NCI-H146 (cell line): ENCODE data around the gene APBB2.

Source experiments
- DNase-seq: peaks from one replicate; lab custom pipeline; 2025; lab: John Stamatoyannopoulos, UW

APBB2 gene

GRCh38 chr4:41189076-41189475 is 25.3 kb downstream of the APBB2 start:
- no peak for DNase-seq

- no peak for DNase-seq
These were observed 28.4 kb downstream of the APBB2 start for GRCh38 chr4:41185614-41186592.

DNA sequence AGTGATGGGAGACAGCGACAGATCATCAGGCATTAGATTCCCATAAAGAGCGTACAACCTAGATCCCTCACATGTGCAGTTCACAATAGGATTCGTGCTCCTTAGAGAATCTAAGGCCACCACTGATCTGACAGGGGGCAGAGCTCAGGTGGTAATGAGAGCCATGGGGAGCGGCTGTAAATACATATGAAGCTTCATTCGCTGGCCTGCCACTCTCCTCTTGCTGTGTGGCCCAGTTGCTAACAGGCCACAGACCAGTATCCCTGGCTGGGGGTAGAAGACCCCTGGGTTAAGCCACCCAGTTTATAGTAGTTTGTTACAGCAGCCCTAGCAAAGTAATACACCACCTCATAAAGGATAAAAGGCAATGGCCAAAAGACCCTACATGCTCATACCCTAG is 30.3 kb downstream of the APBB2 start:
- no peak for DNase-seq

DNA sequence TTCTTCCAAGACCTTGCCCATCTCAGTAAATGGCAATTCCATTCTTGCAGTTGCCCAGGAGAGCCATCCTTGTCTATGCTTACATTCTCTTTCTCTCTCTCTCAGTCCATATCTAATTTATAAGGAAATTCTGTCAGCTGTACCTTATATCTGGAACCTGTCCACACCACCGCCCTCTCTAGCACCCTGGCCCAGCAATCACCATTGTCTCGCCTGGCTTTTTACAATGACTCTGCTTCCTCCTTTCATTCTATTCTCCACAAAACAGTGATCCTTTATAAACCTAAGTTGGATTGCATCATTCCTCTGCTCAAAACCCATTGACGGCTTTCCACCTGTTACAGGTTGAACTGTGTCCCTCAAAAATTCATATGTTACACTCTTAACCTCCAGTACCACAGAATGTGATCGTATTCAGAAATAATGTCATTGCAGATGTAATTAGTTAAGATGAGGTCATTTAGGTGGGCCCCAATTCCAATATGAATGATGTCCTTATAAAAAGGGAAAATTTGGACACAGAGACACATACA is 31.3 kb downstream of the APBB2 start:
- no peak for DNase-seq

DNA sequence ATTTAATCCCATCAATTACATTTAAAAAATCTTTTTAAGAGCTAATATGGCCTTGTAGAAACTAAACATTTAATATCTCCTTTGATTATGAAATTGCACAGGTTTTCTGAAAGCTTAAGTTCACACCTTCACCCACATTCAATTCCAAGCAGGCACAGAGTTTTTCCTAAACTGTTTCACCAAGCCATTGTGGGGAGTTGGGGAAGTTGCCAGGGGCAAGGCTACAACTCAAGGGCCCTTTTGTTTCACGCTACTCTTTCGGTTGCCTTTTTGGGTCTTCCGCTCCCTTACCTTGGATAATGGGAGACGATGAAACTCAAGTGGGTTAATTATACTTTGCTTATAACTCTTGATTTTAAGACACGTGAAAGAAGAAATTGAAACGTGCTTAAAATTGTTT is 33.3 kb downstream of the APBB2 start:
- no peak for DNase-seq

DNA sequence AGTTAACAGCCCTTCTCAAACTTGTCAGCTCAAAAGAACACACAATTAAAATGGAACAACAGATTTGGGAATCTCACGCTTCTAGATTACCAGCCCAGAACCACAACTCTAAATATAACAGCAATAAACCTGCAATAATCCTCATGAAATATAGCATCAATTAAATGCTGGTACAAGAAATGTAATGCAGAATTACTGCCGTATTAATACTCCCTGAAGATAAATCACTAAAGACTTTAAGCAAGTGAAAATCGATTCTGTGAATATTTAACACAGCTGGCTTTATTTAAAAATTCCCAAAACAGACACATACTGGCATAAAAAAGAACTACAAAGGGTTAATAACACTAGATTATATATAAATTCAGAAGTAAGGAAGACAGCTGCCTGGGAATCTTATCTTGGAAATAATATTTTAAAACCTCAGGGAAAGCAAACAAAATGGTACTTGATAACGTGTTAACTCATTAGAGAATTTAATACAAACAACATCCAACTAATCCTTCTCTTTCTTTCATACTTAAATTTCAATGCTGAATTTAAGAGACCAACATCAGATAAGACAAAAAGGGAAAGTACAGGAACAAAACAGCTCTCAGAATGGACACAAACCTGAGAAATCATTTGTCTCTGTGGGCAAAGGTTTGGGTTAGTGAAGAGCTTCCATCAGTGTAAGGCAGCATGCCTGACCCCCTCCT is 34.7 kb downstream of the APBB2 start:
- DNase-seq = no peak

GRCh38 chr4:41178372-41179370 is 35.7 kb downstream of the APBB2 start:
- DNase-seq = peak; percentile 84

DNA sequence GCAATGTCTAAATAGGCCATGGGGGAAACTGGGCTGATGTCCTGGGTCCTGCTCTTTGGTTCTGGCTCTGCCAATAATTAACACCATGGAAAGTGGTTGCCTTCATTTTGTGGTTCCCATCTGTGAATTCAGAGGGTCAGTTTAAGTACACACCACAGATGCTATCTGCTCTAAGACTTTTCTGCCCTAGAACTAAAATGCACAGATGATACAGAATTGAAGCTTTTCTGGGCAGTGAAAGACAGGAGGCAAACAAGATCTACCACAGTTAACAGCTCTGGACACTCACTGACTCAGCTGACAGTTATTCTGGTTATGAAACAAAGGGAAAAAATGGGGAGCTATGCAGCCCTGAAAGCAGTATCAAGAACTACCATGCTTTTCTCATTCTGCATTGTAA is 37.3 kb downstream of the APBB2 start:
- DNase-seq = peak; percentile 12

DNA sequence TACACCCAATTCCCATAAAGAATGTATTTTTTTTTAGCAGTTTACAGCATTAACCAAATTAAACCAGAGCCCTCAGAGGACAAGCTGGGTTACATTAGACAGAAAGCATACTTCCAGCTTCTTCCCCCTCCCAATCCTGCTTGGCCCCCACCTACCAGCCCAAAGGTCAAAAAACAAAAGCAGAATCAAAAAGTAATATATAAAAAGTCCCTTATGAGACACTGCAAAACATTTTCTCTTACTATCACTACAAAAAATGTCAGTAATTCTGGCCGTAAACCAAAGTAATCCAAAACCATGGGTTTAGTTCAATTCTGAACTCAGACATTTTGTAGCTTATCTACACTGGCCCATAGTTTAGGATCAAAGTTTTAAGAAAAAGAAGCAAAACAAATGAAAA is 38.0 kb downstream of the APBB2 start:
- DNase-seq = no peak

DNA sequence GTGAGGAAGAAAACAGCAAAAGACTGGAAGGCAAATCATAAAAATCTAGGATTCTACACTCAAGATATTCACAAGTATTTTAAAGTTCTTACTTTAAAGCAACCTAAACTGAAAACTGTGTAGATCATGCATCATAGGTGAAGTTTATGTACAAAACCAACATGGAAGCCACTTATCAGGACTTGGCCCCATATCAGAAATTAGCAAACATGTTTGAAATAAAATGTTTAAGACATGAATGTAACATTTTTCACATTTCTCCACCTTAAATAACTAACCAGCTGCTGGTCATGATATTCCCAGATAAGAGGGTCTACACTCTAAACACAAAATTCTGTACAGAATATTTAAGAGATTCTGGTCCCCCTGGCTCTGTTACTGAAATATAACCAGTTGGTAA is 38.5 kb downstream of the APBB2 start:
- no peak for DNase-seq

- DNase-seq = no peak
These were observed 39.9 kb downstream of the APBB2 start for GRCh38 chr4:41174444-41174843.

DNA sequence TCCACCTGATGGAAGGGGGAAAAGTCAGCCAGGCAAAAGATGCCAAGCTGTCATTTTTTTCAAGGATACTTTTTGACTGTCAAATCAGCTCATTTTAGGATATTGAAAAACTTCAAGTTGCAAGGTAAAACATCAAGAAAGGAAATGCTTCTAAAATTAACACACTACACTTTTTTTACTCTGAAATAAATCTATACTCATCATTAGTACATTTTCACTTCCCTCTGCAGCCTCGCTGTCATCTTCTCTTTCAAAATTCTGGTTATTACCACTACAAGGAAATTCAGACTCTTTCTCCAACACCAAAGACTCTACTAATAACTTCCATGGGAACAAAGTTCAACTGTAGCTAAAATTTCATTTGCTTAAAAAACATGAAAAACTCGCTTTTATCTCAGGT is 41.6 kb downstream of the APBB2 start:
- no peak for DNase-seq

- DNase-seq = peak; percentile 95
These were observed 45.0 kb downstream of the APBB2 start for GRCh38 chr4:41169256-41169800.

GRCh38 chr4:41167191-41167590 is 47.2 kb downstream of the APBB2 start:
- no peak for DNase-seq

- no peak for DNase-seq
These were observed 49.9 kb downstream of the APBB2 start for GRCh38 chr4:41164405-41164804.

DNA sequence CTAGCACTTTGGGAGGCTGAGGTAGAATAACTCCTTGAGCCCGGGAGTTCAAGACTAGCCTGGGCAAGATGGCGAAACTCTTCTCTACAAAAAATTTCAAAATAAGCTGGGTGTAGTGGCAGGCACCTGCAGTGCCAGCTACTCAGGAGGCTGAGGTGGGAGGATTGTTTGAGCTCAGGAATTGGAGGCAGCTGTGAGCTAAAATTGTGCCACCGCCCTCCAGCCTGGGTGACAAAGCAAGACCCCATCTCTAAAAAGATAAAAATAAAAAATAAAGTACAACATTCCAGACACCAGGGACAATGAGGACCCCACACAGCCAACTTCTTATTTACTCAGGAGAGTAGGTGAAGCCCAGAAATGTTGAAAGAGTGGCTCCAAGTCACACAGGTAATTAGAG is 53.0 kb downstream of the APBB2 start:
- DNase-seq = no peak

DNA sequence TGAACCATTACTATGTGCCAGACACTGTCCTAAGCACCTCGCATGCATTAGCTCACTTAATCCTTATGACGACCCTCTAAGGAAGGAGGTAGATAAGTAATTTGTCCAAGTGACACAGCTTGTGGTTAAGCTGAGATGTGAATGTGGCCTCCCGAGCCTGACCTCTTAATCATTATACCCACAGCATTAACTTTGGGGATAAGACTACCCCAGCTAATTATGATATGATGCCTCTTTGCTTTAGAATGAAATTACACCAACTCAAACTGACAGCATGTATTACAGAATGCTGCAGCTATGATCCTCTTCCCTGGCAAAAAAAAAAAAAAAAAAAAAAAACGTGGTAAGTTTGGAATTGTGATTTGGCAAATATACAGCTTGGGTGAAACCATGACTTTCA is 53.5 kb downstream of the APBB2 start:
- no peak for DNase-seq

- no peak for DNase-seq
These were observed 54.1 kb downstream of the APBB2 start for GRCh38 chr4:41160012-41160789.

GRCh38 chr4:41158756-41159155 is 55.6 kb downstream of the APBB2 start:
- DNase-seq = no peak

DNA sequence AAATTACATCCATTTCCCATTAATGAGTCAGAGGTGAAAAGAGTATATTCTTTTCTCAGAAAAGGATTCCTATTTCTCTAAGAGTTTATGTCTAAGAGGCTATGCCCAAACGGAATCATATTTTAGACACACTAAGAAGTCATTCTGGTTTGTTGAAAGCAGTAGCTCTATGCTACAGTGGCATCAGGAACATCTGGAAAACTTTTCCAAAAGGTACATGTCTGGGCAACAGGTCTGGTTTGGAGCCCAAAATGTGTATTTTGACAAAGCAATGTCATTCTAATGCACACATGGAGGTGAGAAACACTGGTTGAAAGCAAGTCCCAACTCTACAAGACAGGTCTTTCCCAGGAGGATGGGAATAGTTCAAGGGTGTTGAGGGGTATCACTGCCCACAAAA is 56.1 kb downstream of the APBB2 start:
- no peak for DNase-seq

DNA sequence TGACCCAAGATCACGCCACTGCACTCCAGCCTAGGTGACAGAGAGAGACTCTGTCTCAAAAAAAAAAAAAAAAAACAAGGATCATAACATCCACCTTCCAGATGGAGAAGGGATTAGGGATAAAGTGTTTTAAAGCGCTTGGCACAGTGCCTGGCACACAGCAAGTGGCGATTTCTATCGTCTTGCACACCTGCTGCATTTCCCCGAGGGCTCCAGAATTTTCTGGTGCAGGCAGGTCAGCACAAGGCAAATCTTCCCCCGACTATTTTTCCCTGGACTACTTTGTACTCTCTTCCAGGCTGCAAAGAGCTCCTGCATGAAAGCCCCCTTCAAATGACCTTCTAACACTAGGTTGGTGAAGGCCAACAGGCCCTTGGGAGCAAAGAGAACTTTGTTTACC is 57.3 kb downstream of the APBB2 start:
- no peak for DNase-seq
